ENCODE measurements around the gene PDE4A. TPM values are rescaled to one million over a fixed set of nuclear protein-coding genes. Genes with fewer than 3 reads are reported as not detected.

PDE4A gene
- total RNA-seq, 2 donors from 2014 or later = 14.5 to 15.1 TPM

- under 1% methylated on average over 34 of the region's 35 CpGs for WGBS
- peak overlapping the region; percentile 98 to 99 for H3K4me3 ChIP-seq
- intact Hi-C loops (cut with DNase I) = loop anchor here (5.0 kb wide), 1 partner anchor 65 kb away; the partner anchor contains the start of genes CDKN2D and KRI1
- peak; percentile 83 for DNase-seq (ENCODE audit: low spot score)
- no peaks in the 10 kb centered on the region for H3K9me3 ChIP-seq
- H3K27ac ChIP-seq = peak overlapping the region; percentile 98
- peaks cover 0 to 9% of the 10 kb centered on the region in 2 donors for H3K36me3 ChIP-seq
- TF ChIP-seq CTCF (IDR thresholded peaks at IDR 0.05) (no peak), POLR2A (IDR thresholded peaks at IDR 0.05) (no peak), POLR2AphosphoS5 (IDR thresholded peaks at IDR 0.05) (peak; percentile 66)
- no peaks in the 10 kb centered on the region for H3K27me3 ChIP-seq (replicated peaks; ENCODE audit: insufficient read depth)
- no peaks in the 10 kb centered on the region for H3K4me1 ChIP-seq (replicated peaks)
Measured at GRCh38 chr19:10501971-10502523, 81.7 kb downstream of the PDE4A start.

GRCh38 chr19:10502524-10503001 is 82.2 kb downstream of the PDE4A start:
- DNase-seq (ENCODE audit: low spot score) = peak; percentile 85
- TF ChIP-seq CTCF (IDR thresholded peaks at IDR 0.05) = peak in 1 of 4 experiments; percentile 4
- peak; percentile 70 for TF ChIP-seq POLR2A (IDR thresholded peaks at IDR 0.05)
- peak; percentile 56 for TF ChIP-seq POLR2AphosphoS5 (IDR thresholded peaks at IDR 0.05)
- intact Hi-C loops (cut with DNase I) = loop anchor here (5.0 kb wide), 1 partner anchor 65 kb away; the partner anchor contains the start of genes CDKN2D and KRI1
- Histone ChIP-seq H3K27ac (peak overlapping the region; percentile 98), H3K27me3 (replicated peaks; ENCODE audit: insufficient read depth) (no peaks in the 10 kb centered on the region), H3K36me3 (peaks cover 0 to 9% of the 10 kb centered on the region in 2 donors), H3K4me3 (peak overlapping the region; percentile 98 to 99), H3K9me3 (no peaks in the 10 kb centered on the region), H3K4me1 (replicated peaks) (no peaks in the 10 kb centered on the region)
- WGBS = under 1% methylated on average over 39 of the region's 65 CpGs

- H3K36me3 ChIP-seq = peaks cover 0 to 9% of the 10 kb centered on the region in 2 donors
- DNase-seq (ENCODE audit: low spot score) = no peak
- no peaks in the 10 kb centered on the region for H3K4me1 ChIP-seq (replicated peaks)
- H3K9me3 ChIP-seq = no peaks in the 10 kb centered on the region
- H3K4me3 ChIP-seq = peak within 1 kb of the TSS; percentile 98 to 99
- WGBS = 4% methylated on average over 42 of the region's 73 CpGs
- no peaks in the 10 kb centered on the region for H3K27me3 ChIP-seq (replicated peaks; ENCODE audit: insufficient read depth)
- intact Hi-C loops (cut with DNase I) = loop anchor here (5.0 kb wide), 1 partner anchor 64 kb away; the partner anchor contains the start of genes CDKN2D and KRI1
- H3K27ac ChIP-seq = peak within 1 kb of the TSS; percentile 98
- TF ChIP-seq POLR2A (IDR thresholded peaks at IDR 0.05) (no peak), CTCF (IDR thresholded peaks at IDR 0.05) (no peak), POLR2AphosphoS5 (IDR thresholded peaks at IDR 0.05) (no peak)
Measured at GRCh38 chr19:10503002-10503789, 82.9 kb downstream of the PDE4A start, which contains the start of gene KEAP1. Gene KEAP1, minus strand, starts transcription at chr19:10503356. Its CDS starts 3,323 bp downstream, at chr19:10500033.

- intact Hi-C loops (cut with DNase I) = no loop called here
- no peak overlapping the region for H3K27ac ChIP-seq
- H3K36me3 ChIP-seq = no peaks in the 10 kb centered on the region
- peak; percentile 75 for DNase-seq (ENCODE audit: low spot score)
- H3K4me1 ChIP-seq (replicated peaks) = no peaks in the 10 kb centered on the region
- no peaks in the 10 kb centered on the region for H3K9me3 ChIP-seq
- H3K27me3 ChIP-seq (replicated peaks; ENCODE audit: insufficient read depth) = no peaks in the 10 kb centered on the region
- 28% methylated on average over 17 of the region's 17 CpGs for WGBS
- H3K4me3 ChIP-seq = no peak overlapping the region
- TF ChIP-seq CTCF (IDR thresholded peaks at IDR 0.05) = peak; percentile 52 to 79 (median 68)
- TF ChIP-seq POLR2AphosphoS5 (IDR thresholded peaks at IDR 0.05) = peak; percentile 57
- TF ChIP-seq POLR2A (IDR thresholded peaks at IDR 0.05) = no peak
Measured at GRCh38 chr19:10505583-10506229, 85.4 kb downstream of the PDE4A start.
